Esophagus muscularis mucosa (tissue), 4 donors: Measurements from ENCODE around the gene DOCK1. TPM values are rescaled to one million over a fixed set of nuclear protein-coding genes. Genes with fewer than 3 reads are reported as not detected.

Experiments used
- DNase-seq: peaks from one replicate; pipeline ENCODE4 v3.0.0-alpha.2; 2017; ENCODE audit errors: extremely low spot score
- H3K27ac ChIP-seq, 4 donors: fragments of 200-600 bp; sonication (generic); replicated peaks in 1 of 4; 1 replicate in 3 of 4; 2 replicates in 1 of 4; pipeline ENCODE4 v1.5.1; 2016 to 2019; ENCODE audit warnings: mild to moderate bottlenecking in 1 of 4
- H3K27me3 ChIP-seq, 4 donors: fragments of 200-600 bp; sonication (generic); one replicate each; pipeline versions ENCODE4 v1.5.1 to v1.6.0; 2016 to 2019
- H3K36me3 ChIP-seq, 4 donors: fragments of 200-600 bp; sonication (generic); one replicate each; pipeline ENCODE4 v1.5.1; 2016 to 2019
- H3K4me1 ChIP-seq, 4 donors: fragments of 200-600 bp; sonication (generic); one replicate each; pipeline ENCODE4 v1.5.1; 2016 to 2019
- H3K4me3 ChIP-seq, 4 donors: fragments of 200-600 bp; sonication (generic); 1 replicate in 2 of 4; 2 replicates in 2 of 4; pipeline ENCODE4 v1.5.1; 2016 to 2019; ENCODE audit warnings: mild to moderate bottlenecking in 4 of 4, moderate library complexity in 1 of 4
- H3K9me3 ChIP-seq, 4 donors: fragments of 200-600 bp; sonication (generic); 1 replicate in 3 of 4; 2 replicates in 1 of 4; pipeline ENCODE4 v1.5.1; 2016 to 2019
- EP300 ChIP-seq: sonication (generic); formaldehyde crosslinking; IDR thresholded peaks from one replicate; pipeline ENCODE4 v1.6.1; 2017; ENCODE audit warnings: antibody characterized with exemption
- POLR2A ChIP-seq: fragments of 450-650 bp; IDR thresholded peaks from one replicate; pipeline ENCODE4 v1.6.1; 2017; ENCODE audit warnings: antibody characterized with exemption, moderate library complexity, mild to moderate bottlenecking, low read depth
- POLR2AphosphoS5 ChIP-seq, 2 donors: sonication (generic); formaldehyde crosslinking; IDR thresholded peaks; one replicate each; pipeline ENCODE4 v1.6.1; 2017; ENCODE audit warnings: antibody characterized with exemption in 2 of 2
- WGBS: methylation state at CpG from one replicate; pipeline ENCODE4 v1.1.5; 2018; 5-methylcytosine and 5-hydroxymethylcytosine counted together
- intact Hi-C: fragments of 100-400 bp; cut with DNase I; formaldehyde crosslinking; loops from one replicate; pipeline ENCODE4 v1.15.1; 2023
- total RNA-seq, 4 donors: library from RNA; depleted of rRNA; stranded (reverse); fragments of >200 nt; gene quantifications; one replicate each; pipeline versions ENCODE4 v1.1.0 to v1.2.1, GENCODE V29; 2016
- TF ChIP-seq, protein P1 (sequence below), 3 experiments: fragments of 200-600 bp in 2 of 3; fragments of 450-650 bp in 1 of 3; sonication (generic) in 2 of 3; IDR thresholded peaks; one replicate each; pipeline ENCODE4 v1.5.1; 2017 to 2019; ENCODE audit warnings: antibody characterized with exemption in 3 of 3, mild to moderate bottlenecking in 2 of 3, moderate library complexity in 1 of 3

The DOCK1 gene
- total RNA-seq, 4 donors from 2014 or later, result 41.4 to 60.3 (median 55.3) TPM

DNA sequence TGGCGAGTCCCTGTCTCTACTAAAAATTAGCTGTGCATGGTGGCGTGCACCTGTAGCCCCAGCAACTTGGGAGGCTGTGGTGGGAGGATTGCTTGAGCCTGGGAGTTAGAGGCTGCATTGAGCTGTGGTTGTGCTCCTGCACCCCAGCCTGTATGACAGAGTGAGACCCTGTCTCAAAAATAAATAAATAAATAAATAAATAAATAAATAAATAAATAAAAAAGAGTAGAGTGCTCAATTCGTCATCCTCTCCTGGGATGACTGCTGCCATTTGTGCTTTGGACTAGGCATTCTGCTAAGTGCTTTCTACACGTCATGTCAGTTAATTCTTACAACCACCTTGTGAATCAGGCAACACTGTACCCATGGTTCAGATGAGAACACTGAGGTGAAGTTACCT is 130.6 kb downstream of the DOCK1 start:
- Histone ChIP-seq H3K4me3 (no peak overlapping the region), H3K27ac (no peak overlapping the region), H3K27me3 (no peaks in the 10 kb centered on the region), H3K36me3 (peaks cover 42 to 98% (median 81%) of the 10 kb centered on the region in 4 donors), H3K9me3 (no peaks in the 10 kb centered on the region), H3K4me1 (no peaks in the 10 kb centered on the region)
- DNase-seq, result no peak
- WGBS, result 96% methylated on average over 4 of the region's 4 CpGs
- intact Hi-C loops, result no loop called here
- no peak for TF ChIP-seq EP300
- TF ChIP-seq, protein P1, sequence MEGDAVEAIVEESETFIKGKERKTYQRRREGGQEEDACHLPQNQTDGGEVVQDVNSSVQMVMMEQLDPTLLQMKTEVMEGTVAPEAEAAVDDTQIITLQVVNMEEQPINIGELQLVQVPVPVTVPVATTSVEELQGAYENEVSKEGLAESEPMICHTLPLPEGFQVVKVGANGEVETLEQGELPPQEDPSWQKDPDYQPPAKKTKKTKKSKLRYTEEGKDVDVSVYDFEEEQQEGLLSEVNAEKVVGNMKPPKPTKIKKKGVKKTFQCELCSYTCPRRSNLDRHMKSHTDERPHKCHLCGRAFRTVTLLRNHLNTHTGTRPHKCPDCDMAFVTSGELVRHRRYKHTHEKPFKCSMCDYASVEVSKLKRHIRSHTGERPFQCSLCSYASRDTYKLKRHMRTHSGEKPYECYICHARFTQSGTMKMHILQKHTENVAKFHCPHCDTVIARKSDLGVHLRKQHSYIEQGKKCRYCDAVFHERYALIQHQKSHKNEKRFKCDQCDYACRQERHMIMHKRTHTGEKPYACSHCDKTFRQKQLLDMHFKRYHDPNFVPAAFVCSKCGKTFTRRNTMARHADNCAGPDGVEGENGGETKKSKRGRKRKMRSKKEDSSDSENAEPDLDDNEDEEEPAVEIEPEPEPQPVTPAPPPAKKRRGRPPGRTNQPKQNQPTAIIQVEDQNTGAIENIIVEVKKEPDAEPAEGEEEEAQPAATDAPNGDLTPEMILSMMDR (IDR thresholded peaks at IDR 0.05), result no peak
- no peak for TF ChIP-seq POLR2AphosphoS5 (IDR thresholded peaks at IDR 0.05)
- TF ChIP-seq POLR2A, result no peak

DNA sequence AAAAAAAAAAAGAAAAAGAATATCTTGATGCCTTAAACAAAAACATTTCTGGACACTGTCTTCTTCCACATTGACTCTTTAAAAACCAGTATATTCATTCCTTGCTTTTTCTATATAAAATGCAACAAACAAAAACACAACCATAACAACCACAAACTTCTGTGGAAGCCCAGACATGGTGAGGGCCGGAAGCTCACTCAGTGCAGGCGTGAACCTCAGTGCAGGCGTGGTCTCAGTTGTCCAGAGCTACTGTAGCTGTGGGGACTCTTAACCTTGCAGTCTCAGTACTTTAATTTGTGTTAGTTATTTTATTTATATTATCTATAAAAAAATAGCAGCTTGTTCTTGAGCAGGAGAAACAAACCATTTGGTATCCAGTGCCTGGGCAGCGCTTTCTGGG is 131.8 kb downstream of the DOCK1 start:
- intact Hi-C loops, result no loop called here

DNA sequence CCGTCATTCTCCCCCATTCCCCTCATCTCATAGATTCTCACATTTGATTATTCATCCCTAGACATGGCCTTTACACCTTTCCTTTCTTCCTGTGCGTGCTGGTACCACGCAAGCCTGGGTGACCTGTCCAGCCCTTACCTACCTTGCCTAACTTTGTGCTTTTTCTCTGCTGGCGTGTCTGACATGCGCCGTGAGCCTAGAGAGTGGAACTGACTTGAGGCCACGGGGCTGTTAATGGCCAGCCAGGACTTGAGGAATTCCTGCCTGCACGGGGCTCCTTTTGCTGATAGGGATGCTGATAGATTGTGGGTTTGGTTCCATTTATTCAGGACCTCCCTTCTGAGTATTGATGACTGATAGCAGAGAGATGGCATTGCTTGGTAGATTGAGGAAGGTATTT is 134.2 kb downstream of the DOCK1 start:
- H3K27me3 ChIP-seq, result no peaks in the 10 kb centered on the region
- no peak for DNase-seq
- H3K27ac ChIP-seq, result no peak overlapping the region
- no peaks in the 10 kb centered on the region for H3K4me1 ChIP-seq
- WGBS, result 95% methylated on average over 8 of the region's 8 CpGs
- TF ChIP-seq, protein P1 (IDR thresholded peaks at IDR 0.05), result no peak
- TF ChIP-seq POLR2AphosphoS5 (IDR thresholded peaks at IDR 0.05), result no peak
- no peak for TF ChIP-seq EP300
- TF ChIP-seq POLR2A, result no peak
- no peaks in the 10 kb centered on the region for H3K9me3 ChIP-seq
- peaks cover 38 to 98% (median 67%) of the 10 kb centered on the region in 4 donors for H3K36me3 ChIP-seq
- intact Hi-C loops, result no loop called here
- no peak overlapping the region for H3K4me3 ChIP-seq

More for the DNA sequence above, 131.8 kb downstream of the DOCK1 start:
- no peak overlapping the region for H3K27ac ChIP-seq
- 97% methylated on average over 4 of the region's 4 CpGs for WGBS
- no peak for TF ChIP-seq EP300
- no peak for TF ChIP-seq POLR2A
- TF ChIP-seq POLR2AphosphoS5 (IDR thresholded peaks at IDR 0.05), result no peak
- TF ChIP-seq, protein P1 (IDR thresholded peaks at IDR 0.05), result no peak
- peaks cover 41 to 99% (median 75%) of the 10 kb centered on the region in 4 donors for H3K36me3 ChIP-seq
- no peak overlapping the region for H3K4me3 ChIP-seq
- no peaks in the 10 kb centered on the region for H3K4me1 ChIP-seq
- no peak for DNase-seq
- no peaks in the 10 kb centered on the region for H3K9me3 ChIP-seq
- H3K27me3 ChIP-seq, result no peaks in the 10 kb centered on the region

DNA sequence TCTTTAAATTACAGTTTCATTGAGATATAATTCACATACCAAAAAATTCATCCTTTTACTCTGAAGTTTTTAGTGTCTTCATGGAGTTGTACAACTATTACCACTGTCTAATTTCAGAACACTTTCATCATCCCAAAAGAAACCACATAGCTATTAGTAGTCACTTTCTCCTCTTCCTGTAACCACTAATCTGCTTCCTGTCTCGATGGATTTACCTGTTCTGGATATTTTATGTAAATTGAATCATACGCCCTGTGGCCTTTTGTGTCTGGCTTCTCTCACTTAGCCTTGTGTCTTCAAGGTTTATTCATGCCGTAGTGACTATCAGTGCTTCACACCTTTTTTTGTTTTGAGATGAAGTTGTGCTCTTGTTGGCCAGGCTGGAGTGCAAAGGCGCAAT is 135.5 kb downstream of the DOCK1 start:
- peaks cover 32 to 96% (median 65%) of the 10 kb centered on the region in 4 donors for H3K36me3 ChIP-seq
- TF ChIP-seq POLR2AphosphoS5 (IDR thresholded peaks at IDR 0.05) (no peak), EP300 (no peak), POLR2A (no peak)
- TF ChIP-seq, protein P1 (IDR thresholded peaks at IDR 0.05), result no peak

DNA sequence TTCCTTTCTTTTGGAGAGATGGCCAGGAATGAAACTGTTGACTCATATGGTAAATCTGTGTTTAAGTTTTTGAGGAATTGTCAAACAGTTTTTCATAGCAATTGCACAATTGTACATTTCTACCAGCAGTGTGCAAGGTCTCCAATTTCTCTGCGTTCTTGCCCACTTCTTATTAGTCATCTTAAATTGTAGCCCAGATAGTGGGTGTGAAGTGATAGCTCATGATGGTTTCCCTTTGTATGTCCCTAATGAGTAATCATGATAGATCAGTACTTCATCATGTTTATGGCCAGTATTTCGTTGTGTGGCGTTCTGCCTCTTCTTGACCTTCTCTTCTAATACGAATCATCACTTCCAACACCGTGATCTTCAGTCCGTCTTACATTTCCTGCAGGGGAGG is 136.3 kb downstream of the DOCK1 start:
- WGBS, result 72% methylated on average over 6 of the region's 6 CpGs
- no peak for DNase-seq
- Histone ChIP-seq H3K4me3 (no peak overlapping the region), H3K27ac (no peak overlapping the region), H3K36me3 (peaks cover 32 to 89% (median 67%) of the 10 kb centered on the region in 4 donors), H3K4me1 (no peaks in the 10 kb centered on the region), H3K9me3 (no peaks in the 10 kb centered on the region), H3K27me3 (no peaks in the 10 kb centered on the region)
- intact Hi-C loops, result no loop called here
- TF ChIP-seq POLR2AphosphoS5 (IDR thresholded peaks at IDR 0.05) (peak in 1 of 2 donors; percentile 24), EP300 (no peak)

More for the DNA sequence above, 135.5 kb downstream of the DOCK1 start:
- intact Hi-C loops, result no loop called here
- Histone ChIP-seq H3K4me3 (no peak overlapping the region), H3K27ac (no peak overlapping the region), H3K9me3 (no peaks in the 10 kb centered on the region), H3K4me1 (no peaks in the 10 kb centered on the region), H3K27me3 (no peaks in the 10 kb centered on the region)
- 93% methylated on average over 4 of the region's 4 CpGs for whole genome bisulfite sequencing
- DNase-seq, result no peak
